NOMO-1 (cell line): ENCODE data around the gene PRCP.

Experiments used
- DNase-seq, 2 experiments: peaks; one replicate each; lab custom pipeline; 2025; ENCODE audit not compliant: unreplicated experiment in 2 of 2; lab: John Stamatoyannopoulos, UW

The PRCP gene

GRCh38 chr11:82837650-82838049 is 62.6 kb downstream of the PRCP start:
- no peak for DNase-seq

DNA sequence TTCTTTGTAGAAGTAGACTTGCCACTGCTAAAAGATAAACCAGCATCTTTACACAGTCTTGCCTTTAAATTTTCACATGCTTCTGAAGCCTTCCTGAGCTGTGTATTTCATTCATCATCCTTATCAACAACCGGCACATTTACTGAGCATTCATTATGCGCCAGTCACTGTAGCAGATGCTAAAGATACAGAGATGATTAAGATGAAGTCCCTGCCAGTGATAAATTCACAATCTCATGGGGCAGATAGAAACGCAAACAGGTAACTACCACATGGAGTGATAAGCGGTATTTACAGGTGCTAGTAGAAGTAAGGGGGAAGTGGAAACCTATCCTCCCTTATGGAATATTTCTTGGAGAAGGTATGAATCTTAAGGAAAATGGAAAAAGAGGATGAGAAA is 67.2 kb downstream of the PRCP start:
- no peak for DNase-seq

DNA sequence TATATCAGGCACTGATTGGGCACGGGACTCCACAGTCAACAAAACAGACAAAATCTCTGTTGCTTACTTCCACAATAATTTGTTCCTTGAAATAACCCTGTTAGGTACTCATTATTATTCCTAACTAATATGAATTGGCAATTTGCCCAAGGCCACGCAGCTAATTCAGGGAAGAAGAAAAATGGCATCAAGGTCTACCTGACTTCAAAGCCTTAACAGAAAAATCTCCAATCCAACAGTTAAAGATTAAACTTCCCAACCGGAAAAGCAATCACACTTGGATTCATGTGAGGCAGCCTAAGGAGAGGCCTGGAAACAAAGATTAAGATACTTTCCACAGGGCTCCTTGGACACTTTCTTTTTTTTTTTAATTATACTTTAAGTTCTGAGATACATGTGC is 68.9 kb downstream of the PRCP start:
- no peak for DNase-seq

DNA sequence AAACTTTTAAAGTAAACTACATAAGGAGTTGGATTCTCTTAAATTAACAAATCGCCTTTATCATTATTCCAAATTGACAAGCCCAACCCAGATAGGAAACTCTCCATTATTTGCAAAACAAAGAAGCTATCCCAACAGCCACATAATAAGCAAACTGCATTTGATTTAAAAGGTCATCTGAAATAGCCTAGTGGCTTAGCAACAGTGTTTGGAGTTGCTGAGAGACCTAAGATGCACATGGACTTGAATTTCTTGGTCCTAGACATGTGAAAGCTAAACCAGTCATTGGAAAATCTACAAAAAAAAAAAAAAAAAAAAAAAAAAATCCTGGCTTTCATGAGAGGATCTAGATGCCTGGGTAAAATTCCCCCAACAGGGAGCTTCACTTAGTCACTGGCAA is 69.5 kb downstream of the PRCP start:
- DNase-seq = no peak

DNA sequence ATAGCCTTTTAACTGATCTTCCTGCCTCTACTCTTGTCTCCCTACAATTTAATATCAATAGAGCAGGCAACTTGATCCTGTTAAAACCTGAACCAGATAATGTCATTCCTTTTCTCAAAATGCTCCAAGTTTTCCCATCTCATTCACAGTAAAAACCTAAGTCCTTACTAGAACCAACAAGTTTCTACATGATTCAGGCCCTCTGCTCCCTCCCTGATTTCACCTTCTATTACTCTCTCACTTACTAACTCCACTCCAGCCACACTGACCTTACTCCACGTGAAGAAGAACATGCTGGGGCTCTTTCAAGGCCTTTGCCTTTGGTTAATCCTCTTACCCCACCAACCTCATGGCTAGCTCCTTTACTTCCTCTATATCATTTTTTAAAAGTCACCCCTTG is 71.1 kb downstream of the PRCP start:
- DNase-seq = no peak

- no peak for DNase-seq
Measured at GRCh38 chr11:82828472-82828871, 71.8 kb downstream of the PRCP start.

GRCh38 chr11:82826526-82826925 is 73.7 kb downstream of the PRCP start:
- no peak for DNase-seq

- peak; percentile 12 to 36 for DNase-seq
Measured at GRCh38 chr11:82823647-82824619, 76.3 kb downstream of the PRCP start.

GRCh38 chr11:82818409-82819043 is 81.7 kb downstream of the PRCP start:
- no peak for DNase-seq

DNA sequence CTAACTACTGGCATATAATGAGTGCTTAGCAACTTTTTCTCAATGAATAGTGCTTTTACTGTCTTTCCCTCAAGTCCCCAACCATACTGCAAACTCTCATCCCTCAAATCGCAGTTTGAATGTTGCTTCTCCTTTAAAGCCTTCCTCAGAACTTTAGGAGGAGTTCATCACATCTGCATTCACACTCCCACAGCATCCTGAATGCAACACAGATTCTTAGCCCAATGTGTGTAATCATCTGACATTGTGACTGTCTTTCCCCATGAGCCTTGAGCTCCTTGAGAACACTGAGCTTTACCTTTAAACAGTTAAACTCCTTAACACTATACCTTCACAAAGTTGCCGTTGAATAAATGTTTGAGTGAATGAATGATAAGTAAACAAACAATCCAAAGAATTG is 84.8 kb downstream of the PRCP start:
- DNase-seq = no peak

GRCh38 chr11:82814379-82814778 is 85.9 kb downstream of the PRCP start:
- DNase-seq = no peak

DNA sequence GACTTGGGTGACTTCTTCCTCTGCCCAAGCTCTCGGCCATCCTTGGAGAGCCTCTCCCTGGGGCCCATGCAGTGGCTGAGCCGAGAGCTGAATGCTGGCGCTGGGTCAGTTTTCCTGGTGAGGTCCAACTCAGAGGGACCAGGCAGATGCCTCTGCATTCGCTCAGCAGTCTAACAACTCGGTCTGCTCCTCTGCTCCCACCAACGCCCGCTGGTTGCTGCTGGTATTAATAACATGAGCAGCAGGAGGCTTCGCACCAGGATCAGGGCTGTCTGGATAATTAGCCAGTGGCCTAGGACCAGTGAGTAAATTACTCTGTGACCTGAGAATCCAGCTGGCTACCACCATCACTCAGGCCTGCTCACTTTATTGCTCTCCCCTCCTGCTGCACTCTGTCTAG is 88.9 kb downstream of the PRCP start:
- no peak for DNase-seq

DNA sequence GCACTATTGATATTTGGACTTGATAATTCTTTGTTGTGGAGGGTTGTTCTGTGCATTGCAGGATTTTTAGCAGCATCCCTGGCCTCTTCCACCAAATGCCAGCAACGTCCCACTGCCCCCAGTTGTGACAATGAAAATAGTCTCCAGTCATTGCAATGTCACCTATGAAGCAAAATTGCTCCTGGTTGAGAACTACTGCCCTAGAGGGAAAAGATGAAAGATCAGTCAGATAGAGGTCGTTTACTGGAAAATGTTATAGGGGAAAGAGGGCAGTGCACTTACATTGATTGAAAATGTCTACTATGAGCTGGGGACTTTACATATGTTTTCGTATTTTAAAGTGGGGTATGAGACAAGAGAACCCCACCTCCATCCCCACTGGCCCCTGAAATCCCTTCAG is 89.5 kb downstream of the PRCP start:
- DNase-seq = no peak

- peak in 1 of 2 experiments; percentile 38 for DNase-seq
Measured at GRCh38 chr11:82810326-82810725, 89.9 kb downstream of the PRCP start.

DNA sequence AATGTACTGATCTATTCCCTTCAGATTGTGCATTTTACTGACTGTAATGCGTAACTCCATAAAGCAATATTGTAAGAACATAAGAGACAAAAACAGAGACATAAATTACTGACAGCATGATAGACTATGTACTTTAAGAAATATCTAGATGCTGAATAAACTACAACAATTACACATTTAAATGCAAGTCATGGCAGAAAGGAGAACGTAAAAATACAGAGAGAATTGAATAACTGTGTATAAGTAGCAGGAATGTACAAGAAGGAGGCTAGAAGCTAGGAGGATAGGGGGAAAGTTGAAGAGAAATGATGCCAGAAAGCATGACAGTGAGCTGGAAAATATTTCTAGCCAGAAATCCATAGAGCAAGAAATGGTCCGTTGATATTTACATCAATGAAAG is 92.6 kb downstream of the PRCP start:
- DNase-seq = no peak

DNA sequence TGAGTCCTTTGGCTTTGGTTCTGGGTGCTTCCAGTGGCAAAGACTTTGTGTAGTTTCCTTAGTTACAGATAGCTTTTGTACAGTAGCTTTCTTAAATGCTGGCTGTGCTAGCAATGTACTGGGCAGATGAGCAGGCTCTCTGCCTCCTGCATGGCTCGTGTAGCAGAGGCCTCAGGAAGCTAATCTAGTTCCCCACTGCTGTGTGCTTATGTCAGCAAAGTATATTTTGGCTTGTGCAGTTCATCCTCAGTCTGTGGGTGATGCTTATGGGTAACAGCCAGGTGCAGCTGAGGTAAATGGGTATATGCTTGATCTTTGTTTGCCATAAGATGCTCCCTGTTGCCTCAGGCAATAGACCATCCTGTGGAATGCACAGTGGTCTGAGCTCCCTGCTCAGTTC is 97.5 kb downstream of the PRCP start:
- DNase-seq = no peak

DNA sequence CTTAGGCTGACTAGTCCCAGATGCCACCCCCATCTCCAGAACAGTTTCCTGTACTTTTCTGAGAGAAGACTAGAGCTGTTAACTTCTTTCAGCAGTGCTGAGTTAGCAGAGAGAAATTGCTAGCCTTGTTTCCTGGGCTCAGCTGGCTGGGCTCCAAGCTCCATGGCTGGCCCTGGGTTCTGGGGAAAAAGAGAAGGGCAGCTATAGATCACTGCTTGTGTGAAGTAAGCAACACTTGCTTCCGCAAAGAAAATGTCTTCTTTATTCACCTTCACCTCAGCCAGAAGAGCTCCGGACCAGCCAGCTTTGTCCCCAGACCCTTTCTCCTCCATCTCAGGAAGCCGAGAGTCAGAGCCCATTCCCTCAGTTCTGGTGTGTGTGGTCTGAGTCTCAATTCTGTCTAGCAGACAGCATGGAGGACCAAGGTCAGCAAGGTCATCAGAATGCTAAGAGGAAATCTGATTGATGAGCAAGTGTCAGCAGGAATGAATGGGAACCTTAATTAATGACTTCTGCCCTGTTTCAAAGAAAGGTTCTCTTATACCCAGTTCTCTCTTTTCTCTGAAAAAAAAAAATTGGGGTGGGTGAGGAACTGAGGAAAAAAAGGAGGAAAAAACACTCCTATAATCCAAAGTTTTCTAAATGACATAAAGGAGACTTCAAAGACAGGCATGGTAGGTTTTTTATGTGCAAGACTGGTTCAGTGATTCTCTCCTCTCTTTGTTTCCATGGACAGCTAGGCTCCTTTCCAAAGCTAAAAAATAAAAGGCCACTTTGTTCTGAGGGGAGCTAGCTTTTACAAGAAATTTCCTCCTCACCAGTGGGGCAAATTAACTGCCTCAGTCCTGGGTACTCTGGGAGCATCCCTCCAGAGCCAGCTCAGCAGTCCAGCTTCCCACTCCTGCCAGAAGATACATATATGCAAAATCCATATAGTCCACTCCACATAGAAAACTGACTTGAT is 103.0 kb downstream of the PRCP start:
- no peak for DNase-seq

DNA sequence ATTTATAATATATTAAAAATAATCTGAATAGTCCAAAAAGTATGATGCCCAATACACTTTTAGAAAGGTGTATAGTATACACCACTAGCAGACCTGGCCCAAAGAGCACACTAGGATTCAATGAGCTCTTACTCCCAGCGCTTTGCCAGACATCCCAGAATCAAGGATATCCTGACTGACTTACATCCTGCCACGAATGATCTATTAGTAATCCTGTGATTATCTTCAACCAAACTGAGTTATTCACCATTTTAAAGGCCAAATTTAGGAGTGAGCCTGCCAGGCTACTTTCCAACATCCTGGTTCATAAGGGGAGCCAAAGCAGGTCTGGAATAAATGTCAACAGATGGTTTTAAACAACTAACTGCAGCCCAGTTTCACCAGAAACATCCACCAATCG is 105.7 kb downstream of the PRCP start:
- no peak for DNase-seq

- DNase-seq = no peak
Measured at GRCh38 chr11:82792822-82793569, 107.2 kb downstream of the PRCP start.

- DNase-seq = peak in 1 of 2 experiments; percentile 25
Measured at GRCh38 chr11:82792319-82792718, 107.9 kb downstream of the PRCP start.
